Liver (tissue), 9 donors: ENCODE data around the gene PHF23. TPM values are rescaled to one million over a fixed set of nuclear protein-coding genes. Genes with fewer than 3 reads are reported as not detected.

Source experiments
- DNase-seq: peaks from one replicate; pipeline ENCODE4 v3.0.0-alpha.2; 2017; ENCODE audit warnings: low spot score
- H3K27ac ChIP-seq, 2 donors: one replicate each; pipeline ENCODE4 v1.7.0; 2013; ENCODE audit warnings: inconsistent platforms in 2 of 2, low read length in 2 of 2, control low read depth in 1 of 2, low read depth in 1 of 2, mild to moderate bottlenecking in 1 of 2
- H3K27me3 ChIP-seq, 4 donors: one replicate each; pipeline versions ENCODE4 v1.6.1 to v1.7.0; 2013; ENCODE audit warnings: low read length in 3 of 4, inconsistent platforms in 1 of 4, mild to moderate bottlenecking in 1 of 4, moderate library complexity in 1 of 4; ENCODE audit not compliant: control insufficient read depth in 4 of 4, insufficient read depth in 4 of 4
- H3K36me3 ChIP-seq, 4 donors: one replicate each; pipeline versions ENCODE4 v1.6.1 to v1.7.0; 2013; ENCODE audit warnings: low read length in 3 of 4, mild to moderate bottlenecking in 3 of 4, low read depth in 1 of 4, moderate library complexity in 1 of 4; ENCODE audit not compliant: control insufficient read depth in 4 of 4, insufficient read depth in 3 of 4
- H3K4me1 ChIP-seq, 4 donors: one replicate each; pipeline versions ENCODE4 v1.6.1 to v1.7.0; 2013; ENCODE audit warnings: low read length in 3 of 4, mild to moderate bottlenecking in 3 of 4, moderate library complexity in 1 of 4; ENCODE audit not compliant: control insufficient read depth in 4 of 4, insufficient read depth in 4 of 4
- H3K4me3 ChIP-seq, 3 donors: one replicate each; pipeline versions ENCODE4 v1.6.1 to v1.7.0; 2013; ENCODE audit warnings: low read length in 3 of 3, control low read depth in 1 of 3, low read depth in 1 of 3, mild to moderate bottlenecking in 1 of 3
- H3K9ac ChIP-seq, 2 donors: one replicate each; pipeline ENCODE4 v1.7.0; 2013; ENCODE audit warnings: low read length in 2 of 2, mild to moderate bottlenecking in 2 of 2, moderate library complexity in 2 of 2, control low read depth in 1 of 2, low read depth in 1 of 2
- H3K9me3 ChIP-seq, 4 donors: one replicate each; pipeline versions ENCODE4 v1.6.1 to v1.7.0; 2013; ENCODE audit warnings: low read length in 3 of 4; ENCODE audit not compliant: control insufficient read depth in 4 of 4
- ATF3 ChIP-seq: IDR thresholded peaks from 2 replicates; pipeline ENCODE4 v1.6.1; 2016; ENCODE audit warnings: antibody characterized with exemption
- CTCF ChIP-seq: fragments of 150-350 bp; IDR thresholded peaks from 2 replicates; pipeline ENCODE4 v1.5.1; 2017; ENCODE audit warnings: improper control_type of control experiment, low read depth, low read length; ENCODE audit not compliant: missing input control
- EGR1 ChIP-seq, 2 donors: IDR thresholded peaks; 2 replicates each; pipeline ENCODE4 v1.6.1; 2016 to 2018; ENCODE audit warnings: antibody characterized with exemption in 2 of 2, low read depth in 2 of 2
- FOXA1 ChIP-seq: IDR thresholded peaks from 2 replicates; pipeline ENCODE4 v1.6.1; 2016; ENCODE audit warnings: antibody characterized with exemption
- FOXA2 ChIP-seq: IDR thresholded peaks from 2 replicates; pipeline ENCODE4 v1.6.1; 2016; ENCODE audit warnings: antibody characterized with exemption
- GABPA ChIP-seq, 2 donors: IDR thresholded peaks in 1 of 2; conservative IDR thresholded peaks in 1 of 2; 2 replicates each; pipeline ENCODE4 v1.6.1; 2016; ENCODE audit warnings: antibody characterized with exemption in 2 of 2, mild to moderate bottlenecking in 1 of 2, moderate library complexity in 1 of 2
- HNF4A ChIP-seq, 2 donors: conservative IDR thresholded peaks; 2 replicates each; pipeline ENCODE4 v1.6.1; 2016; ENCODE audit warnings: antibody characterized with exemption in 2 of 2, mild to moderate bottlenecking in 2 of 2
- HNF4G ChIP-seq: IDR thresholded peaks from 2 replicates; pipeline ENCODE4 v1.6.1; 2016; ENCODE audit warnings: antibody characterized with exemption
- JUND ChIP-seq, 2 donors: IDR thresholded peaks; 2 replicates each; pipeline ENCODE4 v1.6.1; 2016; ENCODE audit warnings: antibody characterized with exemption in 2 of 2
- MAX ChIP-seq: IDR thresholded peaks from 2 replicates; pipeline ENCODE4 v1.6.1; 2016; ENCODE audit warnings: antibody characterized with exemption
- NR2F2 ChIP-seq: IDR thresholded peaks from 2 replicates; pipeline ENCODE4 v1.6.1; 2016; ENCODE audit warnings: antibody characterized with exemption
- RAD21 ChIP-seq, 2 donors: IDR thresholded peaks; 2 replicates each; pipeline ENCODE4 v1.6.1; 2016; ENCODE audit warnings: antibody characterized with exemption in 2 of 2, mild to moderate bottlenecking in 2 of 2
- REST ChIP-seq: IDR thresholded peaks from 2 replicates; pipeline ENCODE4 v1.6.1; 2016; ENCODE audit warnings: antibody characterized with exemption, mild to moderate bottlenecking
- RXRA ChIP-seq, 2 donors: IDR thresholded peaks; 2 replicates each; pipeline ENCODE4 v1.6.1; 2017 to 2018; ENCODE audit warnings: antibody characterized with exemption in 2 of 2, mild to moderate bottlenecking in 1 of 2
- SP1 ChIP-seq: IDR thresholded peaks from 2 replicates; pipeline ENCODE4 v1.6.1; 2018; ENCODE audit warnings: antibody characterized with exemption, mild to moderate bottlenecking
- TAF1 ChIP-seq: conservative IDR thresholded peaks from 2 replicates; pipeline ENCODE4 v1.6.1; 2016; ENCODE audit warnings: antibody characterized with exemption, mild to moderate bottlenecking
- YY1 ChIP-seq: IDR thresholded peaks from 2 replicates; pipeline ENCODE4 v1.6.1; 2016; ENCODE audit warnings: antibody characterized with exemption, mild to moderate bottlenecking
- ZBTB33 ChIP-seq: IDR thresholded peaks from 2 replicates; pipeline ENCODE4 v1.6.1; 2016; ENCODE audit warnings: antibody characterized with exemption
- WGBS: extraction: QIAGEN DNeasy Blood & Tissue Kit; methylation state at CpG from one replicate; pipeline ENCODE4 v1.1.7; 2013; 5-methylcytosine and 5-hydroxymethylcytosine counted together
- polyA plus RNA-seq, 2 donors: library from polyadenylated mRNA; stranded (reverse) in 1 of 2; unstranded in 1 of 2; fragments of 200-250 nt in 1 of 2; fragments of >200 nt in 1 of 2; fragmentation: Nextera tagmentation in 1 of 2; extraction: Ambion mirVana in 1 of 2; gene quantifications; one replicate each; pipeline versions ENCODE4 v1.2.1 to v1.2.3, GENCODE V29; 2013 to 2015
- total RNA-seq, 2 donors: library from RNA; depleted of rRNA; stranded (reverse); fragments of >200 nt; gene quantifications; one replicate each; pipeline ENCODE4 v1.2.3, GENCODE V29; 2014
- donor health status: healthy.
- donor health status: healthy.
- donor health status: healthy.
- donor health status: healthy.
- donor health status: healthy.

Gene PHF23
- total RNA-seq = 10 to 100 TPM; 14.6 to 15.8 TPM
- polyA plus RNA-seq = 10 to 100 TPM; 14.0 to 18.3 TPM

GRCh38 chr17:7239091-7240027 is at the start of gene PHF23:
TSS of gene PHF23 (minus strand) at chr17:7239457. CDS start at chr17:7239279, 178 bp downstream.
- H3K9me3 ChIP-seq = no peaks in the 10 kb centered on the region
- H3K4me1 ChIP-seq = peaks cover 2 to 59% (median 44%) of the 10 kb centered on the region in 4 donors
- peak within 1 kb of the TSS; percentile 98 to 99 for H3K27ac ChIP-seq
- peak within 1 kb of the TSS; percentile 88 to 94 (median 90) for H3K4me3 ChIP-seq
- peaks cover 7 to 27% (median 17%) of the 10 kb centered on the region in 4 donors for H3K36me3 ChIP-seq
- H3K9ac ChIP-seq = peak within 1 kb of the TSS; percentile 88 to 89
- under 1% methylated on average over 72 of the region's 72 CpGs for WGBS
- H3K27me3 ChIP-seq = no peaks in the 10 kb centered on the region
- peak; percentile 96 for DNase-seq
- TF ChIP-seq RXRA (IDR thresholded peaks at IDR 0.05) (peak; percentile 55 to 56), HNF4G (no peak), RAD21 (IDR thresholded peaks at IDR 0.05) (peak; percentile 37 to 51), NR2F2 (peak; percentile 60), GABPA (IDR thresholded peaks at IDR 0.05 in 1 of 2, conservative IDR thresholded peaks at IDR 0.05 in 1 of 2) (peak; percentile 81 to 97), MAX (peak; percentile 45), FOXA2 (no peak), CTCF (peak; percentile 15), TAF1 (peak; percentile 61), HNF4A (conservative IDR thresholded peaks at IDR 0.05) (peak; percentile 19 to 51), SP1 (peak; percentile 91), JUND (IDR thresholded peaks at IDR 0.05) (peak in 1 of 2 donors; percentile 54), REST (peak; percentile 55), YY1 (peak; percentile 98), ATF3 (no peak), ZBTB33 (peak; percentile 95), FOXA1 (peak; percentile 8), EGR1 (IDR thresholded peaks at IDR 0.05; ENCODE audit: low read depth in 2 of 2) (peak; percentile 65 to 77)
